ENCODE measurements around the gene NTM. TPM values are rescaled to one million over a fixed set of nuclear protein-coding genes. Genes with fewer than 3 reads are reported as not detected.

The NTM gene
- total and polyA plus RNA-seq, 9 donors, result 0.16 to 8.5 (median 0.55) TPM; not detected in 3

- DNase-seq, result no peak
- Histone ChIP-seq H3K36me3 (no peaks in the 10 kb centered on the region), H3K4me3 (no peak overlapping the region), H3K4me1 (ENCODE audit: insufficient read depth) (no peaks in the 10 kb centered on the region), H3K27me3 (no peaks in the 10 kb centered on the region), H3K9me3 (no peaks in the 10 kb centered on the region), H3K27ac (no peak overlapping the region)
- intact Hi-C loops (cut with DNase I), result no loop called here
- TF ChIP-seq, protein P1, sequence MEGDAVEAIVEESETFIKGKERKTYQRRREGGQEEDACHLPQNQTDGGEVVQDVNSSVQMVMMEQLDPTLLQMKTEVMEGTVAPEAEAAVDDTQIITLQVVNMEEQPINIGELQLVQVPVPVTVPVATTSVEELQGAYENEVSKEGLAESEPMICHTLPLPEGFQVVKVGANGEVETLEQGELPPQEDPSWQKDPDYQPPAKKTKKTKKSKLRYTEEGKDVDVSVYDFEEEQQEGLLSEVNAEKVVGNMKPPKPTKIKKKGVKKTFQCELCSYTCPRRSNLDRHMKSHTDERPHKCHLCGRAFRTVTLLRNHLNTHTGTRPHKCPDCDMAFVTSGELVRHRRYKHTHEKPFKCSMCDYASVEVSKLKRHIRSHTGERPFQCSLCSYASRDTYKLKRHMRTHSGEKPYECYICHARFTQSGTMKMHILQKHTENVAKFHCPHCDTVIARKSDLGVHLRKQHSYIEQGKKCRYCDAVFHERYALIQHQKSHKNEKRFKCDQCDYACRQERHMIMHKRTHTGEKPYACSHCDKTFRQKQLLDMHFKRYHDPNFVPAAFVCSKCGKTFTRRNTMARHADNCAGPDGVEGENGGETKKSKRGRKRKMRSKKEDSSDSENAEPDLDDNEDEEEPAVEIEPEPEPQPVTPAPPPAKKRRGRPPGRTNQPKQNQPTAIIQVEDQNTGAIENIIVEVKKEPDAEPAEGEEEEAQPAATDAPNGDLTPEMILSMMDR (IDR thresholded peaks at IDR 0.05), result no peak
- TF ChIP-seq EP300 (IDR thresholded peaks at IDR 0.05), result no peak
- WGBS, 3 donors, result 69 to 81% (median 71%) methylated on average over 3 of the region's 3 CpGs
Observed at GRCh38 chr11:132205496-132205895, 835.1 kb downstream of the NTM start.

- no peaks in the 10 kb centered on the region for H3K4me1 ChIP-seq (ENCODE audit: insufficient read depth)
- no peaks in the 10 kb centered on the region for H3K27me3 ChIP-seq
- 82 to 91% (median 84%) methylated on average over 5 of the region's 5 CpGs for WGBS, 3 donors
- DNase-seq, result no peak
- H3K4me3 ChIP-seq, result no peak overlapping the region
- intact Hi-C loops (cut with DNase I), result no loop called here
- TF ChIP-seq EP300 (IDR thresholded peaks at IDR 0.05) (no peak), POLR2A (IDR thresholded peaks at IDR 0.05) (no peak)
- TF ChIP-seq, protein P1 (IDR thresholded peaks at IDR 0.05), result no peak
- H3K9me3 ChIP-seq, result no peaks in the 10 kb centered on the region
- no peak overlapping the region for H3K27ac ChIP-seq
- H3K36me3 ChIP-seq, result no peaks in the 10 kb centered on the region
Observed at GRCh38 chr11:132206993-132207392, 836.6 kb downstream of the NTM start.

GRCh38 chr11:132208477-132209055 is 838.2 kb downstream of the NTM start:
- 54 to 58% (median 57%) methylated on average over 6 of the region's 6 CpGs for WGBS, 3 donors
- DNase-seq, result no peak
- TF ChIP-seq EP300 (IDR thresholded peaks at IDR 0.05), result no peak
- no peak for TF ChIP-seq POLR2A (IDR thresholded peaks at IDR 0.05)
- TF ChIP-seq, protein P1 (IDR thresholded peaks at IDR 0.05), result no peak
- H3K4me1 ChIP-seq (ENCODE audit: insufficient read depth), result no peaks in the 10 kb centered on the region
- no peak overlapping the region for H3K27ac ChIP-seq
- H3K9me3 ChIP-seq, result no peaks in the 10 kb centered on the region
- H3K36me3 ChIP-seq, result no peaks in the 10 kb centered on the region
- no peak overlapping the region for H3K4me3 ChIP-seq
- intact Hi-C loops (cut with DNase I), result no loop called here
- no peaks in the 10 kb centered on the region for H3K27me3 ChIP-seq

DNA sequence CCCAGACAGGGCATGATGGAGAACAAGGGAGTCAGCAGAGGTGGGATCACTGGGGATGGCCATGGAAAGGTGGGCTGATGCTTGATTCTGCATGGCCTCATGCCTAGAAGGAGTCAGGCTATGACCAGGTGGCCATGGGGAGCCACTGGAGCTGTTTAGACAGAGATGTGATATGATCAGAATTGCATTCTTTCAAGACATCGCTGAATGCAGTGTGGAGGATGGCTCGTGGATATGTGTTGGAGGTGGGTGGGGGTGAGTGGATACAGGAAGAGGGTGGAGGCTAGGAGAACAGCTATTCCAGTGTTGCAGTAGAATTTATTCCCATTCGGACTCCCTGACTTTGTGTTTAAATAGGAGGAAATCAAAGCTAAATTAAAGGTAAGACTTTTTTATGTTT is 841.1 kb downstream of the NTM start:
- Histone ChIP-seq H3K9me3 (no peaks in the 10 kb centered on the region), H3K4me3 (no peak overlapping the region), H3K27me3 (no peaks in the 10 kb centered on the region), H3K27ac (no peak overlapping the region), H3K4me1 (ENCODE audit: insufficient read depth) (no peaks in the 10 kb centered on the region), H3K36me3 (no peaks in the 10 kb centered on the region)
- 62 to 79% (median 67%) methylated on average over 3 of the region's 3 CpGs for WGBS, 3 donors
- TF ChIP-seq POLR2A (IDR thresholded peaks at IDR 0.05) (no peak), EP300 (IDR thresholded peaks at IDR 0.05) (no peak)
- TF ChIP-seq, protein P1 (IDR thresholded peaks at IDR 0.05), result no peak
- no peak for DNase-seq
- intact Hi-C loops (cut with DNase I), result no loop called here
